GM19452 (cell line): ENCODE results near the gene NOD2.

Experiments
- ATAC-seq: cut with Tn5 transposase; IDR thresholded peaks from one replicate; pipeline ENCODE4 v1.9.1; 2021; ENCODE audit not compliant: unreplicated experiment

Gene NOD2

DNA sequence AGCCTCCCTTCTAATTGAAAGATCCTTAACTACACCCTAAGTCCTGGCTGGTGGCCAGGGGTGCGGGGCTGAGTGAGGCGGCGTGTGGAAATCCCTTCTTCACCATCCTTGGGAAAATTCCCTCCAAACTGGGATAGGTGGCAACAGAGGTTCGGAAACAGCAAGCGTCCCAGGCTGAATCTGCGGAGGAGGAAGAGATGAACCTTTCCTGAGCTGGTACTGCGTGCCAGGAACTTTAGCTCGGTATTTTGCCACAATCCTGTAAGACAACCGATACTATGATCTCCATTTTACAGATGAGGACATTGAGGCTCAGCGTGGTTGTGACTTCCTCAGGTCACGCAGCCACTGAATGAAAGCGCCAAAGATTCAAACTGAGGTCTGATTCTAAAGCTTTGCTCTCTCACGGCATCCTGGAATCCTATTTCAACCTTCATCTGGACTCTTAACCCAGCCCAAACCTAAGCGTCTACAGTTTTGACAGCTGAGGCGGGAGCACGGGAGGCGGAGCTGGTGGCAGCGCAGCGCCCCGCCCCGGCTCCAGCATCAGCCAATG lies 47.9 kb downstream of the NOD2 start:
- ATAC-seq = no peak

DNA sequence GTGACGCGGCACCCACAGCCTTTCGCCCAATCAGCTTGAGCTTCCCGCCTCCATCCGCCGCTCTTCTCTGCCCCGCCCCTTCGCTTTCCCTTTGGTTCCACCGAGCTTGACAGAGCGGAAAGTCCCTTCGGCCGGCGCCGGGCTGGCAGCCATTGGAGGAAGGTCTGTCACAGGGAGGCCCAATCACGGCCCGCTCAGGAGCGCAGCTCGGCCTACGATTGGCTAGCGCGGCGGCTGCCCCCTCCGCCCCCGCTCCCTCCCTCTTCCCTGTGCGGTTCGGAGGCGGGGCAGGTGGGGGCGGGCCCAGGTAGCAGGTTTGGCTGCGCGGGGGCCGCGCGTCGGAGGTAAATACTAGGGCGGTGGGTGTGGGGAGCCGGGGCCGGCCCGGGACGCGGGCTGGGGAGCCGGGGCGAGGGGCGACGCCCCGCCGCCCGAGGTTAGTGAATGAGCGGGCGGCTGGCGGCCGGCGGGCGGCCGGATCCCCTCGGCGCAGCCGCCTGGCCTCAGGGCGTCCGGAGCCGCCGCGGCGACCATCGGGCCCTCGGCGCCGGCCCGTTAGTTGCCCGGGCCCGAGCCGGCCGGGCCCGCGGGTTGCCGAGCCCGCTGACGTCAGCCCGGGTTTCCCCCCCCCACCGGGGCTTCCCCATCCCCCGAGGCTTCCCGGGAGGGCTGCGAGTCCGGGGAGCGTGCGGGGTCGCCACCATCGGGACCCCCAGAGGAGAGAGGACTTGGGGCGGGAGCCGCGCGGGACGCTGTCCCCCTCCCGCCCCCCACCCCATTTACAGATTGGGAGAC lies 48.6 kb downstream of the NOD2 start, which contains the start of gene CYLD:
CYLD (plus strand) TSS at position 306 of the 795 bp plus-strand sequence. CDS start 7,613 bp downstream, outside the sequence.
- peak; percentile 92 for ATAC-seq

DNA sequence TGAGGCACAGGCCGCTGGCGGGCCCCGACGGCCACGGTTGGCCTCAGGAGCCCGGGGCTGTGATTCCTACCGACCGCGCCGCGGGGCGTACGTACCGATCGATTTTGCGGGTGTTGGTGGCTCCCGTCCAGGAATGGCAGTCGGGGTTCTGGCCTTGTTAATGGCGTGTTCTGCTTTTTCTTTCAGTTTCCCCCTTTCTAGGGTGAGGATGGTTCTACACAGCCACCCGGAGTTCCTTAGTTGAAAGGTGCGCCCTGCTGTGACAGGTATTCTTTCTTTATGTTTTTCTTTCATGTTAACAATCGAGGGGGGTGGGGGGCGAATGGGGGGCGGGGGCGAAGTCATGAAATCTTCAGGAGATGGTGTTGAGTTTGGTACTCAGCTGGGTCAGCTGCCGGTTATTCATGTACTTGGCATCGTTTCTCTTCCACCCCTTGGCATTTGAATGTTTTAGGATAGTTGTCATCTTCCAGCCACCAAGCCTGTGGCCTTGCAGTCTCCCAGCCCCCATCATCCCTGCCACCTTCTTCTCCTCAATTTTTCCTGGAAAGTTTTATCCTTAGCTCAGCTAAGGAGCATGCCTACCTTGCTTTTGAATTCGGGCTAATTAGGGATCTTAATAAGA lies 49.3 kb downstream of the NOD2 start:
- ATAC-seq = no peak

DNA sequence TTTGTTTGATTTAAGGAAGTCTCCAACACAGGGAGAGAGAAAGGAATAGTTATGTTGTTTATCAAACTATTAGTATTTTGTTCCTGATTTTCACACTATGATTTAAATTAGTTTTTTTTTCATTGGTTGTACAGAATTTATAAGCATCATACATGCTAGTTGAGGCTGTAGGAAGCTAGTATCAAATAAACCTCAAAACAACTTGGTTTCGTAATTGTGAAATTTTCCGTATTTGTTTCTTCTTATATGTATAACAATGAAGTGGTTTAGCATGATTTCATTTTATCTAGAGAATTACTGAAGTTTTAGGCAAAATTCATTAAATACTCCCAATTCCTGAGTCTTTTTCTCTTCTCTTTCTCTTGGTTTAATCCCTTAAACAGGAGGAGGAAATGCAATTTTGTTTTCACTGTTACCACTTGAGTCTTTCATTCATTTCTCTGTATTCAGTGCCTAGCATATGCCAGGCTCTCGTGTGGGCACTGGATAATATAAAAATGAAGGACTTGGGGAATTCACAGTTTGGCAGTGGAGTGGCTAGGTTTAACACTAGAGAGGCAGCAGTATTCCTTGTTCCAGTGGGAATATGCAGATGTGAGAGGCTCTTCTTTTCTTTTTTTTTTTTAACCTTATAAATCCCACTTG lies 50.3 kb downstream of the NOD2 start:
- no peak for ATAC-seq

DNA sequence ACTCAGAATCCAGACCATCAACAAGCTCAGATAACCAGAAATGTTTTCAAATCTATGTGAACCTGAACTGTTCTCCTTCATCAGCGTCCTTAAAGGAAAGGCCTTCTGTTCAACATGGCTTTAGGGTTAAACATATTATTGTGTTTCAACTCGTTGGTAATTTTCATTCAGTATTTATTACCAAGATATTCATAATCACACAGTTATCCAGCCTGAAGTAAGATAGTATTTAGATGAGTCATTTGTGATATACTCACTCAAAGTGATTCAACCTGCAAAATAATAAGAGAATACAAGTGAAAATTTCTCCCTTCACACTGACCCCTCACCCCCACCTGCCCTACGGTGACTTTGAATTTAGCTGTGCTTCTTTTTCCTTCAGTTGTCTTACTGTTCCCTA lies 51.5 kb downstream of the NOD2 start:
- no peak for ATAC-seq

DNA sequence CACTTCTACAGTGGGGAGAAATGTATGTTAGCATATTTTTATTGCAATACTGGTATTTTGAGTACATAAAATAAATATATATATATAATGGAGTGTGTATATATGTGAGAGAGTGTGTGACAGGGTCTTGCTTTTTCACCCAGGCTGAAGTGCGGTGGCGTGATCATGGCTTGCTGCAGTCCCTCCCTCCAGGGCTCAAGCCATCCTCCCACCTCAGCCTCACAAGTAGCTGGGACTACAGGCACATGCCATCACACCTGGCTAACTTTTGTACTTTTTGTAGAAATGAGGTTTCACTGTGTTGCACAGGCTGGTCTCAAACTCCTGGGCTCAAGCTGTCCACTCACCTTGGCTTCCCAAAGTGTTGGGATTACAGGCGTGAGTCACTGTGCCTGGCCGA lies 52.5 kb downstream of the NOD2 start:
- no peak for ATAC-seq

DNA sequence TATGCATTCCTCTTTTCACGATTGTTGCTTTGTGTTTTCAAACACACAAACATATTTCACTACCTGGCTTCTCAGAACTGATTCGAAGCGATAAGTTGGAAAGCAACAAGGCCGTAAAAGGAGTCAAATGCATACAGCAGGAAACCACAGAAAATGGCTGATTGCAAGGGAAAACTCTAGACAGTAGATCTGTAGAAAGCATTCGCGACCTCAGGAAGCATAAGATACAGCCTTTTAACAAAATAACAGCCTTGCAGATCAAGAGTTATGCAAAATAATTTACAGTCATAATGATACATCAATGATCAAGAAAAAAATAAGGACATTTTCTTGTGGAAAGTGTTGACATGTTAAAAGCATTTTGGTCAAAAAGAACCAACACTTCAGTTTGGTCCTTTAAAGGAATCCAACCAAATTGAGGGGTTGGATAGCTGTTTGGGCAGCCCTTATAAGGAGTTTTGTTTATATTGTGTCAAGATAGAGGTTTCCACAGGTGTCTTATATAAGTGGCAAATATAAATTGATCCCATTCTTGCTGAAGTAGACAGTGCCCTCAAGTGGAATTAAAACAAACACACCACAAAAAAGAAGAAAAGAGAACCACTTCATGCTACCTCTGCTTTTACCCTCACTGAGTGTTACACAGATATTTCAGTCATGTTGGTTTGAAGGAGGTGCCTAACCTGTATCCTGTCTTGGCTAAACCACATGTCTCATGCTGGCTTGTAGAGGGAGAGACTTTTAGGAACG lies 54.0 kb downstream of the NOD2 start:
- ATAC-seq = peak; percentile 58

DNA sequence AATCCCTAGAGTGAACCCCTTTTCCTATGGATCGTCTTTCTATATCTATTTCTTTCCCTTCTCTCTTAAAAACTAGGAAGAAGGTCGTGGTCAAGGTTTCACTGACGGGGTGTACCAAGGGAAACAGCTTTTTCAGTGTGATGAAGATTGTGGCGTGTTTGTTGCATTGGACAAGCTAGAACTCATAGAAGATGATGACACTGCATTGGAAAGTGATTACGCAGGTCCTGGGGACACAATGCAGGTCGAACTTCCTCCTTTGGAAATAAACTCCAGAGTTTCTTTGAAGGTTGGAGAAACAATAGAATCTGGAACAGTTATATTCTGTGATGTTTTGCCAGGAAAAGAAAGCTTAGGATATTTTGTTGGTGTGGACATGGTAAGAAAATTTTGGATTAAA lies 58.1 kb downstream of the NOD2 start:
- no peak for ATAC-seq

DNA sequence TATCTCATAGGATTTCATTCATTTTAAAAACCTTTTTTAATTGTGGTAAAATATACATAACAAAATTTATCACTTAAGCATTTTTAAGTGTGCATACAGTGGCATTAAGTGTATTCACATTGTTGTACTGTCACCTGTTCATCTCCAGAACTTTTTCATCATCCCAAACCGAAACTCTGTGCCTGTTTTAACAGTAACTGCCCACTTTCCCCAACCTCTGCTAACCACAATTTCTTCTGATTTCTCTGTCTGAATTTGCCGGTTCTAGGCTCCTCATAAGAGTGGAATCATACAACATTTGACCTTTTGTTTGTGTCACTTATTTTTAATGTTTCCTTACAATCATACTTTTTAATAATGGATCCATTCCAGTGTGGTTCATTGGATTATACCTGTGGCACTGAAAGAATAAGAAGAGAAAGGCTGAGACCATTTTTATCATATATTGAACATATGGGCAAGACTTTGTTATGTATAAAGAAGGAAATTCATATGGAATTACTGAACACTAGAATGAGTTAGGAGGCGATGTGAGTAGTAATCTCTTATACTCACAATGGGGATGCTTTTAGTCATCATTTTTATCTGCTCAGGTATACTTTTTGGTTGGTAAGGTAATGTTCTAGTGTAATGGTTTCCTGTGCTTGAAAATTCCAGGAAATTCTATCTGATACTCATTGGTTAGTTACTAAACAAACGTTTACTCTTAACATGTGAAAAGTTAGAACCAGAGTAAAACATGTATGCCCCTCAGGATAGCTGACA lies 59.2 kb downstream of the NOD2 start:
- ATAC-seq = no peak

DNA sequence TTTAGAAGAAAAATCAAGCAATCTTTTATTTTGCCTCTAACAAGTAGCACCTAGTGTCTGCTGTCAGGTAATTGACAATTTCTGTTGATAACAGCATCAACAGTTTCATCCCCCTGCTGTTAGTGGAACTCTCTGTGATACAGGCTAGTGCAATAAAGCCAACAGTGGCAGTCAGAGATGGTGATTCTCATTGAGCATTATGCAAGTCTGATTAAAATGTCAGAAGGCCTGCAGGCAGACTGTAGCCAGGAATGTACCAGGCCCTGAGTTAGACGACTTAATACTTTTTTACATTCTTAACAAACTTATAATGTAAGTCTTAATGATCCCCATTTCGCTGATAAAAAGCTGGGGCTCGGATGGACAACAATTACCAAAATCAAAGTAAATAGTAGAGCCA lies 63.1 kb downstream of the NOD2 start:
- no peak for ATAC-seq

DNA sequence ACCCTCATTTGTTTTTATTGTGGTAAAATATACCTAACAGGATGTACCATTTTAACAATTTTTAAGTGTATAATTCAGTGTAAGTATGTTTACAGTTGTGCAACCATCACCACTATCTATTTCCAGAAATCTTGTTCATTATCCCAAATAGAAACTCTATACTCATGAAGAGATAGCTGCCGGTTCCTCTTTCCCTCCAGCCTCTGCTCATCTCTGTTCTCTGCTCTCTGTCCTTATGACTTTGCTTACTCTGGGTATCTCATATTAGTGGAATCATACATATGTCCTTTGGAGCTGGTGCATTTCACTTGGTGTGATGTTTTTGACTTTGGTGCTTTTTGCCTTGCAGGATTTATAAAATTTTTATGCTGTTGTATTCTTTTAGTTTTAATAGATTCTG lies 67.9 kb downstream of the NOD2 start:
- ATAC-seq = no peak

DNA sequence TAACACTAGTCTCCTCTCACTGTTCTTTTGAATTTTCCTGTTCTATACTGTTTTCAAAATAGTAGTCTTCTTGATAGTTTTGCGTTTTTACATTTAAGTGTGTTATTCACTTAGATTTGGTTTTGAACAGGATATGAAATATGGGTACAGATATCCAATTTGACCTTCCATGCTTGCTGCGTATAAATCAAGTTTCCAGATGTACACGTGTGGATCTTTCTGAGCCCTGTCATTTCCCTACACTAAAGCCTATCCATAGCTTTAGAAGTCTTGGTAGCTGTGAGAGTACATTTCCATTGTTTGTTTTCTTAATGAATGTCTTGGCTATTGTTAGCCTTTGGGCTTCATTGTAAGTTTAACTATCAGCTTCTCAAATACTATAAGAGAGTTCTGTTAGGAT lies 68.8 kb downstream of the NOD2 start:
- no peak for ATAC-seq

DNA sequence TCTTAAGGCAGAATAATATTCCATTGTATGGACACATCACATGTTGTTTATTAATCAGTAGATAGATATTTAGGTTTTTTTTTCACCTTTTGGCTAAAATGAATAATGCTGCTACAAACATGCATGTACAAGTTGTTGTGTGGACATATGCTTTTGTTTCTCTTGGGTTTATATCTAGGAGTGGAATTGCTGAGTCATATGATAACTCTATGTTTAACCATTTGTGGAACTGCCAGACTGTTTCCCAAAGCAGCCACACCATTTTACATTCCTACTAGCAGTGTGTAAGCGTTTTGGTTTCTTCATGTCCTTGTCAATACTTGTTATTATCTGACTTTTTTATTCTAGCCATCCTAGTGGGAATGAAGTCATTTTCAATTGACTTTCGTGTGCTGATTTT lies 69.8 kb downstream of the NOD2 start:
- no peak for ATAC-seq

DNA sequence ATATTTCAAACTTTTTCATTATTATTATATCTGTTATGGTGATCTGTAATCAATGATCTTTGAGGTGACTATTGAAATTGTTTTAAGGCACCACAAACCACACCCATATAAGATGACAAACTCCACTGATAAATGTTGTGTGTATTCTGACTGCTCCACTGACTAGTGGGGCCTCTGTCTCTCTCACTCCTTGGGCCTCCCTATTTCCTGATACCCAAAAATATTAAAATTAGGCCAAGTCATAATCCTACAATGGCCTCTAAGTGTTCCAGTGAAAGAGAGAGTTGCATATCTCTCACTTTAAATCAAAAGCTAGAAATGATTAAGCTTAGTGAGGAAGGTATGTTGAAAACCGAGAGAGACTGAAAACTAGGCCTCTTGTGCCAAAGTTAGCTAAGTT lies 71.9 kb downstream of the NOD2 start:
- ATAC-seq = no peak

DNA sequence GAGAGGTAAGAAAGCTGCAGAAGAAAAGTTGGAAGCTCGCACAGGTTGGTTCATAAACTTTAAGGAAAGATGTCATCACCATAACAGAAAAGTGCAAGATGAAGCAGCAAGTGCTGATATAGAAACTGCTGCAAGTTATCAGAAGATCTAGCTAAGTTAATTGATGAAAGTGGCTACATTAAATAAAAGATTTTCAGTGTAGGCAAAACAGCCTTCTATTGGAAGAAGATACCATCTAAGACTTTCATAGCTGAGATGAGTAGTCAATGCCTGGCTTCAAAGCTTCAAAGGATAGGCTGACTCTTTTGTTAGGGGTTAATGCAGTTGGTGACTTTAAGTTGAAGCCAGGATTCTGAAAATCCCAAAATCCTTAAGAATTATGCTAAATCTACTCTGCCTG lies 72.5 kb downstream of the NOD2 start:
- ATAC-seq = no peak

DNA sequence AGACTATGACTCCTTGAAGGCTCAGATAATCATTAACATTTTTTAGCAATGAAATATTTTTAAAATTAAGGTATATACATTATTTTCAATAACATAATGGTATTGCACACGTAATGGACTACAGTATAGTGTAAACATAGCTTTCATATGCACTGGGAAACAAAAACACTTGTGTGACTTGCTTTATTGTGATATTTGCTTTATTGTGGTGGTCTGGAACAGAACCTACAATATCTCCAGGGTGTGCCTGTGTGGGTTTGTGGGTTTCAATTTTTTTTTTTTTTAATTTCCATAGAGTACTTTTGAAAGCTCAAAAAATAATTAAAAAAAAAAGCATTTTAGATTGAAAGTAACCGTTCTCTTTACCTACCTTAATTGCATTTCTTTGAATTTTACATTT lies 73.8 kb downstream of the NOD2 start:
- no peak for ATAC-seq

DNA sequence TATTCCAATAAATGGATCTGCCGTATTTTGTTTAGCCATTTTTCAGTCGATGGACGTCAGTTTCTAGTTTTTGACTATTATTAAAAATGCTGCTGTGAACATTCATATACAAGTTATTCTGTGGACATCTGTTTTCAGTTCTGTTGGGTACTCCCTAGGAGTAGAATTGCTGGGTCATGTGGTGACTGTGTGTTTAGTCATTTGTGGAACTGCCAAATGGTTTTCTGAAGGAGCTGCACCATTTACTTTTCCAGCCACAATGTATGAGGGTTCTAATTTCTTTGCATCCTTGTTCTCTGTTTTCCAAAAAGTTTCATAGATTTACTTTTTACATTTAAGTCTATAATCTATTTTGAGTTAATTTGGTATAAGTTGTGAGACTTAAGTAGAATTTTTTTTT lies 78.0 kb downstream of the NOD2 start:
- ATAC-seq = no peak

DNA sequence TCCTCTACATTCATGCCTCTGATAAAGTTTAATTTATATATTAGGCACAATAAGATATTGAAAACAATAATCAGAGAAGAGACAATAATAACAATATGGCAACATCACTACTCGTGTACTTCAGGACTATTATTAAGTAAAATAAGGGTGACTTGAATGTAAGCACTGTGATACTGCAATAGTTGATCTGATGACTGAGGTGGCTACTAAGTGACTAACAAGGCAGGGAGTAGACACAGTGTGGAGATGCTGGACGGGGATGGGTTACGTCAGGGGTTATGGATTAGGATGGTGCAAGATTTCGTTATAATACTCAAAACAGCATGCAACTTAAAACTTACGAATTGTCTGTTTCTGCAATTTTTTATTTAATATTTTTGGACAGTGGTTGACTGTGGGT lies 81.0 kb downstream of the NOD2 start:
- no peak for ATAC-seq

DNA sequence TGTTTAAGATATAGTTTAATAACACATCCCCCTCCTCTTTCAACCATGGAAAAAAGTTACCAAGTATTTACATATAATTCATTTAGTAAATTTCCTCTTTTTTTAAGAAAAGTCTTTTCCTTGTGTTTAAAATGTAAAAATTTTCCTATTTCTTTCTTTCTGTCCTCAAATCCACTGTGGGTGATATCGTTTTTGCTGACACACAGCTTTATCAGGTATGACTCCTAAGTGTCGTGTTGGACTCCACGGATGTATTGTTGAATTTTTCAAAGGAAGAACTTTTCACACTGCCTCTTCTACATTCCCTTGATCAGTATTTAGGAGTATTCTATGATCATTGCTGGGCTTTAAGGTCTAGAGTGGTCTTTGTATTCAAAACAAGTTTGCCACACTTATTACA lies 81.6 kb downstream of the NOD2 start:
- no peak for ATAC-seq

DNA sequence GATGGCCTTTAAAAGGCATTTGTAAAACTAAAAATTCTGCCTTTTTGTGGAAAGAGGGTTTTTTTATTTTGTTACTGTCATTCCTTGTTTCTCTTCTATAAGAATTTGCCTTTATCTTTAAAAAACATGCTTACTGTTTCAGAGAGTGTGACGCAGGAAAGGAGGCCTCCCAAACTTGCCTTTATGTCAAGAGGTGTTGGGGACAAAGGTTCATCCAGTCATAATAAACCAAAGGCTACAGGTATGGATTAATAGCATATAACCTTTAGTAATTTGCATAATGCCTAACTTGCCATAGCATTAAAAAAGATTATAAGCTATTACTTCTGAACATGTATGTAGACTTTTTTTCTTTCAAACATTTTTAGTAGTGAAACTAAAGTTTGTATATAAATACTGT lies 82.6 kb downstream of the NOD2 start:
- no peak for ATAC-seq
